Measurements from ENCODE around the gene TOMM20.

DNA sequence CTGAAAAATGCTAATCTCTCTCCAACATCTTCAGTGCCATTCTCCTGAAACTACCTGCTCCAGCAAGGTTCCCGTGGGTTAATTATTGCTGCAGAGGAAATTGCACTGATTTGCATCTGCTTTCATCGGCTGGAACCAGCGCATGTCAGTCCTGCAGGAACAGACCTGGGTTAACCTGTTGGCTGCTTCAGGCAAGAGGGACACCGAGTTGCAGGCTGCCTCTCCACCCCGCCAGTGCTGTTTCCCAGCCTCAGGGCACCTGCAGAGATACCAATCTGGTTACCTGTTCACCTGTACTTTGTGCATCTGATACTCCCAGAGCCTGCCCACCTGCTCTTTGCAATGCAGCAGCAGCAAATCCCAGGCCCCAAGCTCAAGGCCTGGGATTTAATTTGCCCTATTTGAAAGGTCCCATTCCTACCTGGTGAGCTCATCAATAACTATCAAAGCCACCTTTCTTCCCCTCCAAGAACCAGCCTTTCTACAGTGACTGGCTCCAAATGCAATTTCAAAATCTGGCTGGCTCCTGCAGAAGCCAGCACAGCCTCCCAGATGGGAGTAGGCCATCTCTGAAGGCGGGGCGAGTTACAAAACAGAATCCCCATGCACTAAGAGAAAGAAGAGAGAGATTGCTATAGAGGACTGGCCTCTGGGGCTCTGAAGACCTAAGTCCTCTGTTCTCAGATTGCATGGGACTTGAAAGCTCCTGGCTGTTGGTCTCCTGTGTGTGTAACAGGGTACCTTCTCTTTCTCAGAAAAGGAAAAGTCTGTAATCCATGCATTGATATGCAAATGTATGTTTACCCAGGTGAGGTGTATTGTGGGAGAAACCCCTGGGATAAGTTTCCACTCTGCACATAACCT is 67.8 kb downstream of the TOMM20 start:
- TF ChIP-seq, protein P1, sequence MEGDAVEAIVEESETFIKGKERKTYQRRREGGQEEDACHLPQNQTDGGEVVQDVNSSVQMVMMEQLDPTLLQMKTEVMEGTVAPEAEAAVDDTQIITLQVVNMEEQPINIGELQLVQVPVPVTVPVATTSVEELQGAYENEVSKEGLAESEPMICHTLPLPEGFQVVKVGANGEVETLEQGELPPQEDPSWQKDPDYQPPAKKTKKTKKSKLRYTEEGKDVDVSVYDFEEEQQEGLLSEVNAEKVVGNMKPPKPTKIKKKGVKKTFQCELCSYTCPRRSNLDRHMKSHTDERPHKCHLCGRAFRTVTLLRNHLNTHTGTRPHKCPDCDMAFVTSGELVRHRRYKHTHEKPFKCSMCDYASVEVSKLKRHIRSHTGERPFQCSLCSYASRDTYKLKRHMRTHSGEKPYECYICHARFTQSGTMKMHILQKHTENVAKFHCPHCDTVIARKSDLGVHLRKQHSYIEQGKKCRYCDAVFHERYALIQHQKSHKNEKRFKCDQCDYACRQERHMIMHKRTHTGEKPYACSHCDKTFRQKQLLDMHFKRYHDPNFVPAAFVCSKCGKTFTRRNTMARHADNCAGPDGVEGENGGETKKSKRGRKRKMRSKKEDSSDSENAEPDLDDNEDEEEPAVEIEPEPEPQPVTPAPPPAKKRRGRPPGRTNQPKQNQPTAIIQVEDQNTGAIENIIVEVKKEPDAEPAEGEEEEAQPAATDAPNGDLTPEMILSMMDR (conservative IDR thresholded peaks at IDR 0.05 in 1 of 2, IDR thresholded peaks at IDR 0.05 in 1 of 2; ENCODE audit: extremely low read depth in 1 of 2, insufficient read depth in 1 of 2, low read depth in 1 of 2, low read length in 2 of 2) = no peak
- TF ChIP-seq EZH2 (IDR thresholded peaks at IDR 0.05; ENCODE audit: borderline replicate concordance, low read length) = no peak

All from mammary epithelial cell (primary cell).